ENCODE results near the gene STT3B.
"Not testable (repeated sequence)": the region's sequence is repeated elsewhere in the genome, so short reads cannot be mapped to it uniquely, and the experiment has no call there.

The STT3B gene

DNA sequence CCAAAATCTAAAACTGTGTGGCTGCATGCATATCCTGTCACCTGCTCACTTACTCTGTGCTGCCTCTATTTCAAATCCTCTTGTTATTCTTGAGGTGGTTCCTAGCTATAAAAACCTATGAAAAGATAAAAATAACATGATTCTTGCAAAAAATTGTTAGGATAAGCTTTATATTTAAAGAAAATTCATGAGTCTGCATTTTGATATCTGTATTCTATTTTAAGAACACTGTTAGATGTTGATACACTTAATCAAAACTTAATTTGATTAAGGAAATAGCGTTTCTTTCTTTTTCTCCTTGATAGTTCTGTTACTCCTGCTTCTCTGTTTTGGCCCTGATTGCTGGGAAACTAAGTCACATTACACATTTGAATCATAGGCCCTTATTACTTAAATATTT, 22.5 kb downstream of the STT3B start:
- FAIRE-seq: no peak

DNA sequence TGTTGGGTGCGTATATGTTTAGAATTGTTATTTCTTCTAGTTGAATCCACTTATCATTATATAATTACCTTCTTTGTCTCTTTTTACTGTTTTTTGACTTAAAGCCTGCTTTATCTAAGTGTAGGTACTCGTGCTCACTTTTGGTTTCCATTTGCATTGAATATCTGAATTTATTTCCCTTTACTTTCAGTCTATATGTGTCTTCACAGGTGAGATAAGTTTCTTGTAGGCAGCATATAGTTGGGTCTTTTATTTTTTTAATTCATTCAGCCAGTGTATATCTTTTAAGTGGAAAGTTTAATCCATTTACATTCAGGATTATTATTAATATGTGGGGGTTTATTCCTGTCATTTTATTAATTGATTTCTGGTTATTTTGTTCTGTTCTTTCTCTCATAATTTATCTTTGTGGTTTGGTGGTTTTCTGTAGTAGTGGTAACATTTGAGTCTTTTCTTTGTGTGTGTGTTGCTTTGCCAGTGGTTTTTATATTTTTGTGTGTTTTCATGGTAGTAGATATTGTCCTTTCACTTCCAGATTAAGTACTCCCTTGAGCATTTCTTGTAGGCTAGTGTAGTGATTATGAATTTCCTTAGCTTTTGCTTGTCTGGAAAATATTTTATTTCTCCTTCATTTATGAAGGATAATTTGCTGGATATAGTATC, 27.3 kb downstream of the STT3B start:
- no peak for FAIRE-seq

DNA sequence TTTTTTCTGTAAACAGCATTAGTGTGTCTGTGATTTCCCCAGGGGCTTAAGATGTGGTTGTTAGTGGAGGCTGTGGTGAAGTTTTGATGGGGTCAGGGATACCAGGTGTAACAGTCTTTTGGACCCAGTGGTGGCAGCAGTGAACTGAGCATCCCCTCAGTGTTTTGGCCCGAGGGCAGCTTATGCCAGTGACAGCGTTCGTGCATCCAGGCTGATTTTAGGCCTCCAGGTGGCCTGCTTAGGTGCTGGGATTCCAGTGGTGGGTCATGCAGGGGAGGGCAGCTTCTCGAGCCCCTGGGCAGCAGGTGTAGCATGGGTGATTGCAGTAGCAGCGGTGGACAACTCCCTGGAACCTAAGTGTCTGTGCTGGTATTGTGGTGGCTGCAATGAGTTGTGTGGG, 29.2 kb downstream of the STT3B start:
- no peak for FAIRE-seq

DNA sequence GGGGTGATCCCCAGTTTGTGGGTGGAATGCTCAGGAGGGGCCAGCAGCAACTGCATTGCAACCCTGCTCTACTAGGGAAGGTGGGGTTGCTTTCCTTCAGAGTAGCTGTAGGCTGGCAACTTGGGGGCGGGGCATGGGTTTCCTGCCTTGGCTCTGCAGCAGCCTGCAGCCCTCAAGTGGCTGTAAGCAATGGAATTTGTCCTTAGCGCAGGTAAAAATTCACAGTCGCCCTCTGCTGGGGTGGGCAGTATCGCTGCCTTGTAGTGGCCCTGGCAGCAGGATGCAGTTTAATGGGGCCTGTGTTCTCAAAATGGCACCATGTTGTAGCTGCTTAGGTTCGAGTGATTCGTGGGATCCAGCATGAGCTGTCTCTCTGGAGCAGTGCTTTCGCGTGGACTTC, 29.8 kb downstream of the STT3B start:
- no peak for FAIRE-seq

DNA sequence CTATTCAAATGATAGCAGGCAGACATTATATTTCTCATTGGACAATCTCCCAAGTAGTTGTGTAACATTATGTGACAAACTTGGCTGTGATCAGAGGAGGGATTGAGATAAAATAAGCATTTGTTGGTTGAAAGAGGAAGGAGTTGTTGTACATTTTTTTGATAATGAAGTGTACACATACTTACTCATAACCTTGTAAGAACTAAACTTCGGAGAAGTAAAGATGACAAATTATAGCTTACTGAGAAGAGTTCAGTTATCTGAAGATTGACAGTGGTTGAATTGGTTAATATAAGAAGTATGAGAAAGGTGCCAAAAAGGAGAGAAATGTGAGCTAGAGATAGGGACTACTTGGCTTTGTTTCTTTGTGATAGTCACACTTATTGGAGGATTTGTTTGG, 32.6 kb downstream of the STT3B start:
- no peak for FAIRE-seq

DNA sequence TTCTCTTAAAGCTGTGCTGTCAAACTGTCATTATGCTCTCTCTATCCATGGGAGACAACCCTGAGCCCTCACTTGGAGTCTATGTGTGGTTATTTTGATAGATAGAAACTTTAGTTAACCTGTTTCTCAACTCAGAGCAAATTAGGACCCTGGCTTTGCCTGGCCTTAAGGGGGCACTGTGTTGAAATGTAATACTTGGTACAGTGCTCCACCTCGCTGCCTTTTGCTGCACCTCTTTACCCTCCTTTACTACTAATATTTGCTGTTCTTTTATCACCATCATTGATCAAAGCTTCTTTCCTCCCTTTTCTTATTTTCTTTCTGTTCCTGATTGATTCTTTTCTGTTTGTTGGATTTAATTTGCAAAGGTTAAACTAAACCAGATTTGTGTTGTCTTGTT, 34.3 kb downstream of the STT3B start:
- no peak for FAIRE-seq

DNA sequence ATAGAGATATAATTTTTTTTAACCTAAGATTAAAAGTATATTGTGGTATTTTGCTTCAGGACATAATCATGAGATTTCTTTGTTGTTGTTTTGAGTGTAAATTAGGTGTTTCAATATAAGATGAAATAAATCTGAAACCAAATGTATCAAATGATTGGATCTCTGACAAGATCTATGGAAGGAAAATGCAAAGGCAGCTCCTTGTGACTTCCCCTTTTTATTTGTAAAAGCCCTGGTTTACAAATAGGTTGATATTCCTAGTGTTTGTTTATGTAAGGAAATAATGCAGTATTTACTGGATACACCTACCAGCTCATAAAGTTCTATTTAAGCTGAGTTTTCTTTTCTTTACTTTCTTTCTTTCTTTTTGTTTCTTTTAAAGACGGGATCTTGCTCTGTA, 35.9 kb downstream of the STT3B start:
- no peak for FAIRE-seq

DNA sequence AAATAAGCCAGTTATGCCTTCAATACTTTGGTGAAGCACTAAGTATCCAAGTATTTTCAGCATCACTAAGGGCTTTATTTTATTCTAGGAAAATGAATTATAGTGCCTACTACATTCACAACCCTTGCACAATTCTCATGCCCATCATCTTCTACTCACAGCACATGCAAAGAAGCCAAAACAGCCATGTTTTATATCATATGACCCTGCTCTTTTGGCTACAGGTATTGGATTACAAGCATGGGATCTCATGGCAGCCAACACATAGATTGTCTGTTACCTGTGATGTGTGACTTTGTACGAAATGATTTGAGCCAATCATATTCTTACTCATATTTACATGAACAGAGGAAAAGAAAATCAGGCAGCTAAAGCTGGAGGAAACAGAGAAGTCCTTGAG, 38.6 kb downstream of the STT3B start:
- no peak for FAIRE-seq

DNA sequence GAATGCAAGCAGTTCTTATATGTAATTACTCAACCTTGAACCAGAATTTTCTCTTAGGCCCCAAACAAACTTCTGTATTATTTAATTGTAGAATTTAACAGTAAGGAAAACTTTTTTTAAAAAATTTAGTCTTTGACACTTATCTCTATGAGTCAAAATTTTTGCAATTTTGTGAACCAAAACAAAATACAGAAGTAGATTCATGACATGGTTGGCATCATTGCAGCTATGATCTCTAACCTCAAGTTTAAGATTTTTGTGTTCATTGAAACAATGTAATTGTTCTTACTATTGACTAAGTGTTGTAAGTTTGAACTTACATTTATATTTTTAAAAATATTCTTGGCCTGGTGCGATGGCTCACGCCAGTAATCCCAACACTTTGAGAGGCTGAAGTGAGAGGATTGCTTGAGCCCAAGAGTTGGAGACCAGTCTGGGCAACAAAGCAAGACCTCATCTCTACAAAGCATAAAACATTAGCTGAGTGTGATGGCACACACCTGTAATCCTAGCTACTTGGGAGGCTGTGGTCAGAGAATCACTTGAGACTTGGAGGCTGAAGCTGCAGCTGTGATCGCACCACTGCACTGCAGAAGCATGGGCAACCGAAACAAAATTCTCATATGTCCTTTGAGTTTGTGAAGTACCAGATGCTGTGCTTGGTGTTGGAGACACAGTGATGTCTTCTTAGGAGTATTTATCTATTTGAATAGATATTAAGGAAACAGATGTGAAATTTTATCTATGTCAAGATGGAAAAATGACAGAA, 39.7 kb downstream of the STT3B start:
- FAIRE-seq: no peak

DNA sequence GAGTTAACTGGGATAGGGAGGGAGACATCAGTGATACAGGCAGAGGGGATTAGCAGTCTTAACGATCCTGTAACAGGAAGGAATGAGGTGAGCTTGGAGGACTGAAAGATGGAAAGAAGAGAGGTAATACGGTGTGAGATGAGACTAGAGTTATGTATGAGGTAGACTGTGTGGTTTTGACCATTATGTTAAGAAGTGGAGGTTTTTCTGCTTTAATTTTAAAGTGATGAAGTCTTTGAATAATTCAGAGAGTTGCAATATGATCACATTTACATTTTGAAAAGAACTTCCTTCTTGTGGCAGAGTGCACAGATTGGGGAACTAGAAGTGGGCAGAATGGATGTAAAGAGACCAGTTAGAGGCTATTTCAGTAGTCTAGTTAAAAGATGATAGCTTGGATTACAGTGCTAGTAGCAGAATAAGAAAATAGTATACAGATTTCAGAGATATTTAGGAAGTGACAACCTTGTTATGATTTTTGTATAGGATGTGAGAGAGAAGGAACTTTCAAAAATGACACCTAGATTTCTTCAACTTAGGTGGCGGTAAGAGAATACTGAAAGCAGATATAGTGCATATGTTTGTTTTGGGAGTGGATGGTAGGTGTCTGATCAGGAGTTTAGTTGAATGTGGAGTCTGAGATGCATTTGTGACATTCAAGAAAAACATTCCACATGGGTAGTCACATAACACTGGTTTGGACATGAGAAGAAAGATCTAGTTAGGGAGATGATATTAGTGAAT, 40.5 kb downstream of the STT3B start:
- no peak for FAIRE-seq

DNA sequence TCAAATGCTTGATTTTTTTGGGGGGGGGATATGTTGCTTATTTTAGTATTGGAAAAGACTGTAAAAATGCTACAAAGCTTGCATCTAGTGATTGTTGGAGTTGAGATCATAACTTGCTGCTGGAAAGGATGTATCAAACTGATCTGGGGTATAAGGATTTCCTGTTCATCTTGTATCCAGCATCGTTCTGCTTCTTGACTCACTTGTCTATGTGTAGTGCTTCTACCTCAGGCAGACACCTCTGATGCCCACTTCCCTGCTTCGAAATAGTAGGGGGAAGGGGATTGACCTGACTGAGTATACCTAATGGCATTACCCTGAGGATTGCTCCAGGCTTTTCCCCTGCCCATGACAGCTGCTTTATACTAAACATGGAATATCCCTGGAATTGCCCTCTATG, 42.7 kb downstream of the STT3B start:
- no peak for FAIRE-seq

DNA sequence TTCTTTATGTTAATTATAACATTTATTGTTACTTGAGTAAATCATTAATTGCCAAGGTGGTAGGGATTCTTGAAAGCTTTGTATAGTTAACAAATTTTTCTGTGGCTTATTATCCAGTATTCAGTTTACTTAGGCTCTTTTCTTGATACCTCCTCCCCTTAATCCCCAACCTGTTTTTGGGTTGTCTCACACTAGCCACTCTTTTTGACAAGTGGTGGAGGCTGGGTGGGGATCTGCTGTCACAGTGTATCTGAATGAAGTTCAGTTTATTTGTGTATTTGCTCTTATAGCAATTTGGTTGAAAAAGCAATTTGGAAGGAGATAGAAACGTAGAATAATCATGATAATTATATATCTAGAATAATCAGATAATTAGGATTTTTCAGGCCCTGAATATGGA, 43.8 kb downstream of the STT3B start:
- FAIRE-seq: no peak

DNA sequence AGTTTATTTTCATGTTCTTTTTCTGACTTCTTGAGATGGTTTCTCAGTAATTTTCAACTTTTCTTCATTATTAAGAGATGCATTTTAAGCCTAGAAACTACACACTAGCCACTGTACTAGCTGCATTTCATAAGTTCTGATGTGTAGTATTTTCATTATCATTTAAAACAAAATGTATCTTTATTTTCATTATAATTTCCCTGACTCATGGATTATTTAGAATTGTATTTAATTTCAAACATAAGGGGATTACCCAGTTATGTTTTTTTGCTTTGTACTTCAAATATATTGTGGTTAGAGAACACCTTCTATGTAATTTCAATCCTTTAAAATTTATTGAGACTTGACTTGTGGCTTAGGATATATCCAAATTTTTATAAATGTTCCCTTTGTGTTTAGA, 44.5 kb downstream of the STT3B start:
- no peak for FAIRE-seq

DNA sequence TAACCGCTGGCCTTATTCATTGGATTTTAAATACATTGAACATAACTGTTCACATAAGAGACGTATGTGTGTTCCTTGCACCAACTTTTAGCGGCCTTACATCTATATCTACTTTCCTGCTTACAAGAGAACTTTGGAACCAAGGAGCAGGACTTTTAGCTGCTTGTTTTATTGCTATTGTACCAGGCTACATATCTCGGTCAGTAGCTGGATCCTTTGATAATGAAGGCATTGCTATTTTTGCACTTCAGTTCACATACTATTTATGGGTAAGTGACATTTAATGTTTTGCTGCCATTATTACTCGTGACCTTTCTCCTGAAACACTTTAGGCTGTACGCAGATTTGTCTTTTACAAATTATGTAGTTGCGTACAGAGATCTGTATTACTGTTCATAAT, 47.1 kb downstream of the STT3B start:
- FAIRE-seq: no peak

DNA sequence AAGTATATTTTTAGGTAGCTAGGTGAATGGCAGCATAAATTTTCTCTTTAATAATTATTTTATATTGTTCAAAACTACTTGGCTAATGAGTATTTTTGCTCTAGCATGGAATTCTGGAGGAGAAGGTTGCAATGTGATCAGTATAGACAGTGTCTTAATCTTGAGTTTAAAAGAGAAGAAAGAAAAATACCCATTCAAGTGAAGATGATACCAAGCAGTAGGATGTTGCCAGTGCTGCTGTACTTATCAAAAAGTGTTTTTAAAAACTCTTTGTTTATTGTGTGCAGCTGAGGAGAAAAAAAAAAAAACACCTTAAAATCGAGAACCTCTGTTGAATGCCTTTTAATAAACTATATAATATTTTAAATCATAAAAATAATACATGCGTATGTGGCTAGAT, 47.9 kb downstream of the STT3B start:
- no peak for FAIRE-seq

DNA sequence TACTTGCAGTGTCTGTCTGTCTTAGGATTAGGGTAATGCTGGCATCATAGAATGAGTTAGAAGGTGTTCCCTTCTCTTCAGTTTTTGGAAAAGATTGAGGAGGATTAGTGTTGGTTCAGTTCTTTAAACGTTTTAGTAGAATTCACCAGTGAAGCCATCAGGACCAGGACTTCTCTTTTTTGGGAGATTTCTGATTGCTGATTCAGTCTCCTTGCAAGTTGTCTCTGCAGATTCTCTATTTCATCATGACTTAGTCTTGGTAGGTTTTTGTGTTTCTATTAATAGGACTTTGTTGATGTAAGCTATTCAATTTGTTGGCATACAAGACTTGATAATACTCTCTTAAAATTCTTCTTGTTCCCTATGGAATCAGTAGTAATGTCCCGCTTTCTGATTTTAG, 48.9 kb downstream of the STT3B start:
- no peak for FAIRE-seq

DNA sequence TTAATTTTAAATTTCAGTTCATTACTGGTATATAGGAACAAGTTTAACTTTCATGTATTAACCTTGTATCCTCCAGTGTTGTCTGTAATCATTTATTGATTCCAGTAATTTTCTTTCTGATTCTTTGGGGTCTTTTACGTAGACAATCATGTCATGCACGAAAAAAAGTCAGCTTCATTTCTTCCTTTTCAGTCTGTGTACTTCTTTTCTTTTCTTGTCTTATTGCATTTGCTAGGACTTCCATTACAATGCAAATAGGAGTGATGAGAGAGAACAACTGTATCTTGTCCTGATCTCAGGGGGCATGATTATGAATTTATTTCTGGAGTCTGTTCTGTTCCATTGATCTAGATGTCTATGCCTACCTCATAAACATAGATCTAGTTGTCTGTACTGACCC, 56.5 kb downstream of the STT3B start:
- FAIRE-seq: no peak

DNA sequence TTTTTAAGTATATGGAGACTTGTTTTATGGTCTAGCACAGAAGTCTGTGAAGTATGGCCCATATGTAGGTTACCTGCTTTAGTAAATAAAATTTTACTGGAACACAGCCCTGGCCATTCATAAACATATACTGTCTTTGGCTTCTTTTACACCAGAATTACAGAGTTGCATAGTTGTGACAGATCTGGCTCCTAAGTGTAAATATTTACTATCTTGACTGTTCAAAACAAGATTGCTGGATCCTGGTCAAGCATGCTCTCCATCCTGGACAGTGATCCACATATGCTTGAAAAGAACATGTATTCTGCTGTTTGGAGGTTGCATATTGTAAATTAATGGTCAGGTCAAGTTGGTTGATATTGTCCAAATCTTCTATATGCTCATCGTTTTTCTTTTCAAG, 57.9 kb downstream of the STT3B start:
- no peak for FAIRE-seq

DNA sequence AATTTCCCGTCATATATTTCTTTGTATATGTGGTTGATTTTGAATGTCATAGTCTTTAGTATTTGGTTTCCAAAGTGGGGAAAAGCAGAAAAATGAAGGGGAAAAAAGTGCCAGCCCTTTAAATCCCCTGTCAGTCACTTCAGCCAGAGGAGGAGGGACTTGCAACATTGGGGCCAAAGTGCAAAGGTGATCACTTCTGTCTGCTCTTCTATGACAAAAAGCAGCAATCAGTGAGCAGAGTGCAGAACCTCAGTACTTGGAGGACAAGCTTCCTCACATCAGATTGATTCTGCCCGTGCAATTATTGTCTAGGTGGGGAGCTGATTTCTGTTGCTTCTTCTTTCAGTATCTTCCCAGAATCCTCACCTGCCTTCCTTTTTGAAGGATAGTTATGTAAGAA, 60.0 kb downstream of the STT3B start:
- FAIRE-seq: no peak

DNA sequence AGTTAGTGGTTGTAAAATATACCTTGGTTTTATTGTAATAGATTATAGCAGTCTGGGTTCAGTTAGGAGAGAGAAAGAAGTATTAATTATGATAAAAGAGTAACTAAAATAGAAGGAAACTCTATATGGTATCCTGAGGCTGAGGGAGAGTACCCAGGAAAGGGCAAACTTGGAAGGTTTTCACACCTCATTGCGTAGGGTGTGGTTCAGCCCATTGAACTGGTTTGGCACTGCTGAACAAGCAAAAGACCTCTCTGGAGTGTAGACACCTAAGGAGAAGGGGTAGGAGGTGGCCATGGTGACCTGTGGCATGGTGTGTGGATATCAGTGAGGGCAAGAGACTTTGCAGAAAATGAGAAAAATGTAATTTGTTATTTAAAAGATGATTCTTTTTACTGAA, 63.5 kb downstream of the STT3B start:
- no peak for FAIRE-seq

DNA sequence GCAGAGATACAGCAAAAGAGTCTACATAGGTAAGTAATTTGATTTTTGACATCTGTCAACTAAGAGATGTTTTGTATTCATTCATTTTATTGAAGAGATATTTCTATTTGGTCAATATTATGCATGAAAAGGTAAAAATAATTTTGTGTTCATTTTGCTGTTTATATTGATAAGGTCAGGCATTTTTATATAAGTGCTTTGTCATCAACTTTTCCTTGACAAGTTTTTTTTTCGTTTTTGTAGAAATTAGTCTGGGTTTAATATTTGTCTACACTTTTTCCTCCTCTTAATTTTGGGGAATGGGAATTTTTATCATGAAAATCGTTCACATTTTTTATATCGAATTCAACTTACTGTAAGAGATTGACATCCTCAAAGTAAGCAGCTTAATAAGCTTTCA, 67.7 kb downstream of the STT3B start:
- FAIRE-seq: no peak

DNA sequence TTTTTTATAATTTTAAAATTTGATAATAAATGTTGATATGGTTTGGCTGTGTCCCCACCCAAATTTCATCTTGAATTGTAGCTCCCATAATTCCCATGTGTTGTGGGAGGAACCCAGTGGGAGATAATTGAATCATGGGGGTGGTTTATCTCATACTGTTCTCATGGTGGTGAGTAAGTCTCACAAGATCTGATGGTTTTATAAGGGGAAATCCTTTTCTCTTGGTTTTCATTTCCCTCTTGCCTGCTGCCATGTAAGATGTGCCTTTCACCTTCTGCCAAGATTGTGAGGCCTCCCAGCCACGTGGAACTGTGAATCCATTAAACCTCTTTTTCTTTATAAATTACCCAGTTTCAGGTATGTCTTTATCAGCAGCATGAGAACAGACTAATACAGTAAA, 72.6 kb downstream of the STT3B start:
- not testable (repeated sequence) for FAIRE-seq

DNA sequence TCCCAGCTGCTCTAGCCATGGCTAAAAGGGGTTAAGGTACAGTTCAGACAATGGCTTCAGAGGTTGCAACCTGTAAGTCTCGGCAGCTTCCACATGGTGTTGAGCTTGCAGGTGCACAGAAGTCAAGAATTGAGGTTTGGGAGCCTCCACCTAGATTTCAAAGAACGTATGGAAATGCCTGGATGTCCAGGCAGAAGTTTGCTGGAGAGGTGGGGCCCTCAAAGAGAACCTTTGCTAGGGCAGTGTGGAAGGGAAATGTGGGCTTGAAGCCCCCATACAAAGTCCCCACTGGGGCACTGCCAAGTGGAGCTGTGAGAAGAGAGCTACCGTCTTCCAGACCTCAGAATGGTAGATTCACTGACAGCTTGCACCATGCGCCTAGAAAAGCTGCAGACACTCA, 73.7 kb downstream of the STT3B start:
- no peak for FAIRE-seq

DNA sequence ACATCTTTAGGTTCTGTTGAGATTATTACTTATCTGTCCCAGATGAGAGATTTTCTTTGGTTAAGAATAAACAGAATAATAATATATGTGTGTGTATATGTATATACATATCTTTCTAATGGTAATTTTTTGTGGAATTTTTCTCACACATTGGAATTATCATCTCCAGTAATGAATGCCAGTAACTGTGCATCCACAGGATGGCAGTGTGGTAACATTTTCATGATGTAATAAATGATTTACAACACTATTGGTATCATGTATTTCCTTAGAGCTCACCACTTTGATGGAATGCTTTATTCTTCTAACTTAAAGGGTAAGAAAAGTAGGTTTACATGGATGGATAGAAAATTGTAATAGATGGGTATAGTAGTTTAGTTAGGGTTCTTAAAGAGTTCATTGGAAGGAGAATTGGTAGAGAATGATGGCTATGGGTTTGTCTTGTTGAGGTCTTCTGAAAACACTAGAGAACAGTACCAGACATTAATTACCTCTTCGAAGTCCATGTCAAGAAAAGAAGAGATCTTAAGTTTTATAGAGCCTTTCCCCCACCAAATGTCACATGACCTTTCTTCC, 78.1 kb downstream of the STT3B start:
- peak; percentile 73 for FAIRE-seq

Measured in TTC549 (cell line).